Measurements from ENCODE around the gene SPINK4.
A peak's percentile ranks its signal among the peaks of the same experiment; 100 is the strongest.

Gene SPINK4

DNA sequence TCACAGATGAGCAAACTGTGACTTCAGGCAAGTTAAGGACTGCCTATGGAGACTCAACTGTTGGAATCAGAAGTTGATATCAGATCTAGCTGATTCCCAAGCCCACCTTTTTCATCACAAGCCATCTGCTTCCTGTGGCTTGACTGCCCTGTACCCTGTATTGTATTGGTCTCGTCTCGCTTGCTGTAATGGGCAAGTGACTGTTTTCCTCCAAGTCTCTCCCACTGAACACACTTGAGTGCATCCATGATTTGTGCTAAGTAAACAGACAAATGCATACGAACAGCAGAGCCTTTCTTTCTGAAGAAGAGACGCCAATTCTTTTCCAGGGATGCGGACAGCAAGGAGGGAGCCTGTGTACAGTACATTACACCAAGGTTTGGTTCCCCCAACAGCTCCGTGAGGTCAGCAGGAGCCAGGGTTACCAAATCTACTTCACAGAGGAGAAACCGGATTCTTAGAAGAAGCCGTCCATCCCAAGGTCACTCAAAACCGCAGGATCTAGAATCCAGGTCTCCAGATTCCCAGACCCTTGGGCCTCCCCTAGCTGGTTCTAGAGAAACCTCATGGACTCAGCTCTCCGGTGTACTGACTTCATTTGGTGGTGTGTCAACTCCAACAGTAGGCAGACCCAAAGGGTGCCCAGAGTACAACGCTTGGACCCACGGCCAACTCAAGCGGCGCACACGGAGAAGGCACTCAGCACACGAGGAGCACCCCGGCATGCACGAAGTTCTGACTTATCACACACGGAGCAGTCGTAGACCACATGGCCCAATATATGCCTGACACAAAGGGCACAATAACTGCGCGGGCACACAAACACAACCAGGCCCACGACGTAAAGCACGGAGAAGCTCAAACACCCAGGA lies 23.4 kb downstream of the SPINK4 start:
- peaks cover 35 to 44% of the 10 kb centered on the region in 2 donors for H3K36me3 ChIP-seq (ENCODE audit: control insufficient read depth in 2 of 2, insufficient read depth in 2 of 2, low read length in 2 of 2)
- H3K27me3 ChIP-seq (ENCODE audit: control insufficient read depth in 1 of 2, insufficient read depth in 2 of 2, low read length in 2 of 2): no peaks in the 10 kb centered on the region
- H3K9me3 ChIP-seq (ENCODE audit: control insufficient read depth in 2 of 2, low read length in 2 of 2): no peaks in the 10 kb centered on the region
- peaks cover 23% of the 10 kb centered on the region for H3K4me1 ChIP-seq (ENCODE audit: control insufficient read depth, insufficient read depth, low read length)
- peak overlapping the region; percentile 85 for H3K27ac ChIP-seq (ENCODE audit: low read length)
- H3K4me3 ChIP-seq (ENCODE audit: low read length in 2 of 2): peak overlapping the region; percentile 97
- H3K9ac ChIP-seq (ENCODE audit: low read length in 2 of 2): peak overlapping the region; percentile 94 to 97

DNA sequence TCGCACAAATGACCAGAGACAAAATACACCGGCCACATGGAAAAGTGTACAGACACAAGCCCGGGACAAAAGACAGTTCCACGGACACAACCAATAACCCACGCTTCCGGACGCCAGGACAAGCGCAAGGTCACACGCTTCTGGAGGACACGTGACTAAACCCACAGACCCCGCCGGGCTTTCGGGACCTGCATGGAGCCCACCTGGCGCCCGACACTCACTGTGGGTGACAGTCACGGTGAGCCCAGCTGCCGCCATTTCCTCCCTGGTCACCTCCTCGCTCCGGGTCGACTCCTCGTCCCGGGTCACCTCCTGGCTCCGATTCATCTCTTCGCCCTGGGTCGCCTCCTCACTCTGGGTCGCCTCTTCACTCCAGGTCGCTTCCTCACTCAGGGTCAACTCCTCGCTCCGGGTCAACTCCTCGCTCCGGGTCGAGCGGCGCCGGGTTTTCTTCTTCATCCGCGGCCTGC lies 24.1 kb downstream of the SPINK4 start:
- peak overlapping the region; percentile 94 to 97 for H3K9ac ChIP-seq (ENCODE audit: low read length in 2 of 2)
- H3K4me3 ChIP-seq (ENCODE audit: low read length in 2 of 2): peak overlapping the region; percentile 97
- peaks cover 23% of the 10 kb centered on the region for H3K4me1 ChIP-seq (ENCODE audit: control insufficient read depth, insufficient read depth, low read length)
- no peaks in the 10 kb centered on the region for H3K9me3 ChIP-seq (ENCODE audit: control insufficient read depth in 2 of 2, low read length in 2 of 2)
- no peaks in the 10 kb centered on the region for H3K27me3 ChIP-seq (ENCODE audit: control insufficient read depth in 1 of 2, insufficient read depth in 2 of 2, low read length in 2 of 2)
- H3K27ac ChIP-seq (ENCODE audit: low read length): peak overlapping the region; percentile 85
- H3K36me3 ChIP-seq (ENCODE audit: control insufficient read depth in 2 of 2, insufficient read depth in 2 of 2, low read length in 2 of 2): peaks cover 30 to 37% of the 10 kb centered on the region in 2 donors

DNA sequence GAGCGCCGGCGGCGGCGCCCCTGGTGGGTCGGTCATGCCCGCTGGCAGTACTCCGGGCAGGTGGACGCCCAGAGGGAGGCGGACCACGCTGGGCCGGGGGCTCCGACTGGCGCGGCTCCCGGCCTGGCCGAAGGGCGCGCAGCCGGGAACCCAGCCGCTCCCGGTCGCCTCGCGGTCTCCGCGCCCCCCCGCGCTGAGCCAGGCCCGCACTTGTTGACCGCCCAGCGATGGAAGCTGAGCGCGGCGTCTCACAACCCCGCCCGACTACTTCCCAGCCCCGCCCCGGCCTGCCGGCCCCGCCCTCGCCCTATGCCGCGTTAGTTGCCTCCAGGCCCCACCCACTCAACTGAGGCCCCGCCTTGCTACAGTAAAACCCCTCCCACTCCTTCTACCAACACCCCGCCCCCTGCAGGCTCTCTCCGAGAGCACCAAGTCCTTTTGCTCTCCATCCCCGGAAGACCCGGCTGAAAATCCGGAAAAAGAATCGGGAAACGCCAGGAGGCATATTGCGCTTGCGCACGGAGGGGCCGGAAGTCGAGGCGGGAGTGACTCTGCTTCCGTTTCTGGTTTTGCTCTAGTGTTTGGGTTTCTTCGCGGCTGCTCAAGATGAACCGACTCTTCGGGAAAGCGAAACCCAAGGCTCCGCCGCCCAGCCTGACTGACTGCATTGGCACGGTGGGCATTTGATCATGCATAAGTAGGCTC lies 24.7 kb downstream of the SPINK4 start, which contains the start of the genes BAG1 and CHMP5:
Gene BAG1 (minus strand): TSS at position 236 of the 705 bp plus-strand sequence.
Gene CHMP5 (plus strand): TSS at position 577 of the 705 bp plus-strand sequence. CDS start 30 bp downstream, at position 607.
- Histone ChIP-seq H3K4me1 (ENCODE audit: control insufficient read depth, insufficient read depth, low read length) (peaks cover 23% of the 10 kb centered on the region), H3K27ac (ENCODE audit: low read length) (peak within 1 kb of the TSS; percentile 85), H3K9ac (ENCODE audit: low read length in 2 of 2) (peak within 1 kb of the TSS; percentile 94 to 97), H3K36me3 (ENCODE audit: control insufficient read depth in 2 of 2, insufficient read depth in 2 of 2, low read length in 2 of 2) (peaks cover 25 to 34% of the 10 kb centered on the region in 2 donors), H3K9me3 (ENCODE audit: control insufficient read depth in 2 of 2, low read length in 2 of 2) (no peaks in the 10 kb centered on the region), H3K27me3 (ENCODE audit: control insufficient read depth in 1 of 2, insufficient read depth in 2 of 2, low read length in 2 of 2) (no peaks in the 10 kb centered on the region), H3K4me3 (ENCODE audit: low read length in 2 of 2) (peak within 1 kb of the TSS; percentile 97)

DNA sequence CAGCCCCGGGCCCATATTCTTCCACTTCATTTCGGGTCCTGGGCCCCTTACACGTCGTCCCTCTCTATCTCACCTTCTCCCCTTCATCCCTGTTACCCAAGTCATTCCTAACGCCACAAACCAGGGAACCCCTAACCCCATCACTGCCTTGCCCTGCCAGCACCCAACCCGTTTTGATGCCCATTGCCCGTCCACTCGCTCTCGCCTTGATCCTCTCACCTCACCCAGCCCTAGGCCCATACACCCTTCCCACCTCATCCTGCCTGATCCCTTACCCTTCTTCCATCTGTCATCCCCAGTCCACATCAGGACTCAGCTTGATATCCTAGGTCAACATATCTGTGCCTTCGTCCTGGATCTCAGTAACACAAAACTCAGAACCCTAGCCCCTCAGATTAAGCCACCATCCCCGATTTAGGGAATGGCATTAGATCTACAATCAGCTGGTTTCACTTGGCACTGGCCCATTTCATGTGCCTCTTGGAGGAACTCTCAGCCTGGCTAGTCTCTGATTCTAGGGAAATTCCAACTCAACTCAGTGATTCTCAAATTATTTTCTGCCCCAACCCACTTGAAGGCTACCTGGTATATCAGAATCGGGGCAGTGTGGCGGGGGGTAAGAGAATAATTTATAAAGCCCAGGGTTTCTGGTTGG lies 25.4 kb downstream of the SPINK4 start:
- peaks cover 22 to 32% of the 10 kb centered on the region in 2 donors for H3K36me3 ChIP-seq (ENCODE audit: control insufficient read depth in 2 of 2, insufficient read depth in 2 of 2, low read length in 2 of 2)
- peaks cover 23% of the 10 kb centered on the region for H3K4me1 ChIP-seq (ENCODE audit: control insufficient read depth, insufficient read depth, low read length)
- H3K27ac ChIP-seq (ENCODE audit: low read length): peak overlapping the region; percentile 85
- peak overlapping the region; percentile 66 to 91 for H3K9ac ChIP-seq (ENCODE audit: low read length in 2 of 2)
- peak overlapping the region; percentile 72 to 97 for H3K4me3 ChIP-seq (ENCODE audit: low read length in 2 of 2)
- H3K9me3 ChIP-seq (ENCODE audit: control insufficient read depth in 2 of 2, low read length in 2 of 2): no peaks in the 10 kb centered on the region
- H3K27me3 ChIP-seq (ENCODE audit: control insufficient read depth in 1 of 2, insufficient read depth in 2 of 2, low read length in 2 of 2): no peaks in the 10 kb centered on the region

DNA sequence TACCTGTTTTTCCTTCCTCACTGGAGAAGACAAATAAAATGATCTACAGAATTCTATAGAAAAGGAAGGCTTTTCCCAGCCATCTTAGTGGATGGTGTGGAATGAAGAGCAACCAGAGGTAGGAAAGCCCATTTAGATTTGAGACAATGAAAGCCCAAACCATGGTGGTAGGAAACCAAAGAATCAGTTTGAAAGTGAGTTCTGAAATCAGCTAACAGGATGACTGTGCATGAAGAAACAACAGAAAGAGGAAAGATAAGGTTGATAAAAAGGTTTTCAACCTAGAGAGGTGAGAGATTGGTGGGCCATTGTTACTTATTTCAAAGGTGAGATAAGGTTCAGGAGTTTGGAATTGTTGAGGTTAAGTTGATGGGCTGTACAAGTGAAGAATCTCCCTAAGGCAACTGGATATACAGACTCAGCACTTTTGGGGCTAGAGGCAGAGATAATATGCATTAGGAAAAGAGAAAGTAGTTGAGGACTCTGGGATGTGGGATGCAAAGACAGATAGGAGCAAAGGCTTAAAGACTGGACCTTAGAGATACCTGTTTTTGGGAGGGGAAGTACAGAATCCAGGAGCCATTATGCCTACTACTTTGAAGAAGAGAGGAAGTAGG lies 27.3 kb downstream of the SPINK4 start:
- Histone ChIP-seq H3K36me3 (ENCODE audit: control insufficient read depth in 2 of 2, insufficient read depth in 2 of 2, low read length in 2 of 2) (peaks cover 21 to 34% of the 10 kb centered on the region in 2 donors), H3K9me3 (ENCODE audit: control insufficient read depth in 2 of 2, low read length in 2 of 2) (no peaks in the 10 kb centered on the region), H3K4me1 (ENCODE audit: control insufficient read depth, insufficient read depth, low read length) (peaks cover 23% of the 10 kb centered on the region), H3K27ac (ENCODE audit: low read length) (no peak overlapping the region), H3K4me3 (ENCODE audit: low read length in 2 of 2) (no peak overlapping the region), H3K9ac (ENCODE audit: low read length in 2 of 2) (no peak overlapping the region), H3K27me3 (ENCODE audit: control insufficient read depth in 1 of 2, insufficient read depth in 2 of 2, low read length in 2 of 2) (no peaks in the 10 kb centered on the region)

DNA sequence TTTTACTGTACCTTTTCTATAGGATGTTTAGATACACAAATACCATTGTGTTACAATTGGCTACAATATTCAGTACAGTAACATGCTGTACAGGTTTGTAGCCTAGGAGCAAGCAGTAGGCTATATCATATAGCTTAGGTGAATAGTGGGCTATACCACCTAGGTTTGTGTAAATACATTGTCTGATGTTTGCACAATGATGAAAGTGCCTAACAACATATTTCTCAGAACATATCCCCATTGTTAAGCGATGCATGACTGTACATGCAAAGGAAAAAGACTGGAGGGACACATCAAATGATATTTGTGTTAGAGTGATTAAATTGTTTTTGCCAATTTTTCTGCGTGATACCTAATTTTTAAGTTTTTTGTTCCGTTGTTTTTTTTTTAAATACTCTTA lies 30.2 kb downstream of the SPINK4 start:
- Histone ChIP-seq H3K27me3 (ENCODE audit: control insufficient read depth in 1 of 2, insufficient read depth in 2 of 2, low read length in 2 of 2) (no peaks in the 10 kb centered on the region), H3K9me3 (ENCODE audit: control insufficient read depth in 2 of 2, low read length in 2 of 2) (no peaks in the 10 kb centered on the region), H3K36me3 (ENCODE audit: control insufficient read depth in 2 of 2, insufficient read depth in 2 of 2, low read length in 2 of 2) (peaks cover 32 to 44% of the 10 kb centered on the region in 2 donors), H3K9ac (ENCODE audit: low read length in 2 of 2) (no peak overlapping the region), H3K4me3 (ENCODE audit: low read length in 2 of 2) (no peak overlapping the region), H3K27ac (ENCODE audit: low read length) (no peak overlapping the region), H3K4me1 (ENCODE audit: control insufficient read depth, insufficient read depth, low read length) (peaks cover 9% of the 10 kb centered on the region)

DNA sequence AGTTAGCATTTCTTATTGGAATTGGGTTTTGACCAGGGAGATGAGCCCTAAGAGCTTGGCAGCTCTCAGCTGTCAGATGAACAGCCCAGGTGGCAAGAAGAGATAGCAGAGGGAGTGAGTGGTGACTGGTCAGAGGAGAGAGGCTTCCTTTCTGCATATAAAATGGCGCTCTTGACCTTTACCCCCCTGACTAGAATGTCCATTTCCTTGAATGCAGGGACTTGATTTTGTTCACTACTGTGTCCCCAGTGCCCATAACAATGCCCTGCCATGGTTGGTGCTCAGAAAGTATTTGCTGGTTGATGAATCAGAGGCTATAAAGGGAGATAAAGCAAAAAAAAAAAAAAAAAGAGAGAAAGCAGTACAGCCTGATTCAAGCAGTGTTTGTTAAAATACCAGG lies 32.1 kb downstream of the SPINK4 start:
- Histone ChIP-seq H3K27me3 (ENCODE audit: control insufficient read depth in 1 of 2, insufficient read depth in 2 of 2, low read length in 2 of 2) (no peaks in the 10 kb centered on the region), H3K4me1 (ENCODE audit: control insufficient read depth, insufficient read depth, low read length) (no peaks in the 10 kb centered on the region), H3K27ac (ENCODE audit: low read length) (no peak overlapping the region), H3K36me3 (ENCODE audit: control insufficient read depth in 2 of 2, insufficient read depth in 2 of 2, low read length in 2 of 2) (peaks cover 39 to 54% of the 10 kb centered on the region in 2 donors), H3K9me3 (ENCODE audit: control insufficient read depth in 2 of 2, low read length in 2 of 2) (no peaks in the 10 kb centered on the region), H3K4me3 (ENCODE audit: low read length in 2 of 2) (no peak overlapping the region), H3K9ac (ENCODE audit: low read length in 2 of 2) (no peak overlapping the region)

DNA sequence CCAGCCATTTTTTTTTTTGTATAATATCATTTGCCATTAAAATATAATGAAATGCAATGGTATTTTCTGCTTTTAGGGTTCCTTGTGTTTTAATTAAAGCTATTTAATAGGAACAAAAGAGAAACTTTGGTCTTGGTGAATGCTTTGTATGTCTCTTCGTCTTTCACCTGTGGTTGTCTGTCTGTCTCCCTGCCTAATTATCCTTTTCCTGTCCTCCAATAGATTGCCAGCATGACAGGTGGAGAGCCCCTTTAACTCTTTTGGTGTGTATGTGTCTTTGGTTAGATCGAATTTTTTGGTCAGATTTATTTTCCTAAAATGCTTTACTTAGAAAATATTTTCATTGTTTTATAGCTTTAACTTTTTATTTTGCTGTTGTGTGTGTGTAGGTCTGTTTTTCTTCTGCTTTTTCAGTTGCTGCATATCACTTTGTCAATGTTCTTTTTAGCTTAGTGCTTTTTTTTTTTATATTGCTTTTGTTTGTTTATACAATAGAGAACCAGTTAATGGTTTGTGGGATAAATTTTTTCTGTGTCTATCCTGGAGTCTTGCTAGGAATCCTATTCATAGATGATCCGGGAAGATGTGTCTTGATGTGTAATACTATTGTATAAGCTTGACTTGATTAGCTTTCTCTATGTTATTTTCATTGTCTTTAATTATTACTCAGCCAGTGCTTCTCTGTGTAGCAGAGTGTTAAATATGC lies 33.5 kb downstream of the SPINK4 start:
- Histone ChIP-seq H3K27me3 (ENCODE audit: control insufficient read depth in 1 of 2, insufficient read depth in 2 of 2, low read length in 2 of 2) (no peaks in the 10 kb centered on the region), H3K9me3 (ENCODE audit: control insufficient read depth in 2 of 2, low read length in 2 of 2) (no peaks in the 10 kb centered on the region), H3K9ac (ENCODE audit: low read length in 2 of 2) (no peak overlapping the region), H3K4me1 (ENCODE audit: control insufficient read depth, insufficient read depth, low read length) (no peaks in the 10 kb centered on the region), H3K27ac (ENCODE audit: low read length) (no peak overlapping the region), H3K36me3 (ENCODE audit: control insufficient read depth in 2 of 2, insufficient read depth in 2 of 2, low read length in 2 of 2) (peaks cover 49 to 56% of the 10 kb centered on the region in 2 donors), H3K4me3 (ENCODE audit: low read length in 2 of 2) (no peak overlapping the region)

DNA sequence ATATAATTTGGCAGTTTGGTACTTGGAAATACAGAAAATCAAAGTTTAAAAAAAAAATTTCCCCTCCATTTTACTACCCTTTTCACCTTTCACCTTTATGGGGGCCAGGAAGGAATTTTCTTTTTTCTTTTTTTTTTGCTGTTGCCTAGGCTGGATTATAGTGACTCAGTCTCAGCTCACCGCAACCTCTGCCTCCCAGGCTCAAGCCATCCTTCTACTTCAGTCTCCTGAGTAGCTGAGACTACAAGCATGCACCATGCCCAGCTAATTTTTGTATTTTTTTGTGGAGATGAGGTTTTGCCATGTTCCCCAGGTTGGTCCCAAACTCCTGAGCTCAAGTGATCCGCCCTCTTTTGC lies 34.0 kb downstream of the SPINK4 start:
- Histone ChIP-seq H3K9me3 (ENCODE audit: control insufficient read depth in 2 of 2, low read length in 2 of 2) (no peaks in the 10 kb centered on the region), H3K27ac (ENCODE audit: low read length) (no peak overlapping the region), H3K36me3 (ENCODE audit: control insufficient read depth in 2 of 2, insufficient read depth in 2 of 2, low read length in 2 of 2) (peaks cover 53 to 59% of the 10 kb centered on the region in 2 donors)

More for the DNA sequence above, 34.0 kb downstream of the SPINK4 start:
- Histone ChIP-seq H3K4me1 (ENCODE audit: control insufficient read depth, insufficient read depth, low read length) (no peaks in the 10 kb centered on the region), H3K27me3 (ENCODE audit: control insufficient read depth in 1 of 2, insufficient read depth in 2 of 2, low read length in 2 of 2) (no peaks in the 10 kb centered on the region), H3K9ac (ENCODE audit: low read length in 2 of 2) (no peak overlapping the region), H3K4me3 (ENCODE audit: low read length in 2 of 2) (no peak overlapping the region)

Data from stomach smooth muscle (tissue), 2 donors.